GM18867 (cell line): Measurements from ENCODE around the gene C2orf81.

Experiments
- ATAC-seq: cut with Tn5 transposase; IDR thresholded peaks from one replicate; pipeline ENCODE4 v1.9.1; 2021; ENCODE audit warnings: mild to moderate bottlenecking, moderate library complexity; ENCODE audit not compliant: unreplicated experiment

The C2orf81 gene

GRCh38 chr2:74364533-74365505 is 56.6 kb downstream of the C2orf81 start:
- ATAC-seq: no peak
